Endothelial cell (in vitro differentiated cells): ENCODE data around the gene NETO2. TPM values are rescaled to one million over a fixed set of nuclear protein-coding genes. Genes with fewer than 3 reads are reported as not detected.

Experiments used
- DNase-seq: peaks from one replicate; pipeline ENCODE4 v3.0.0; 2021; ENCODE audit warnings: low spot score
- H3K27ac Mint-ChIP-seq: one replicate; pipeline ENCODE4 v1.8.0; 2021; ENCODE audit warnings: mixed read lengths, inconsistent platforms; ENCODE audit not compliant: unreplicated experiment
- H3K27me3 Mint-ChIP-seq: one replicate; pipeline ENCODE4 v1.8.0; 2021; ENCODE audit warnings: mild to moderate bottlenecking, moderate library complexity, mixed read lengths, inconsistent platforms; ENCODE audit not compliant: unreplicated experiment
- H3K36me3 Mint-ChIP-seq: one replicate; pipeline ENCODE4 v1.8.0; 2021; ENCODE audit warnings: mild to moderate bottlenecking, low read depth, mixed read lengths, inconsistent platforms; ENCODE audit not compliant: unreplicated experiment
- H3K4me1 Mint-ChIP-seq: one replicate; pipeline ENCODE4 v1.8.0; 2021; ENCODE audit warnings: mild to moderate bottlenecking, mixed read lengths, inconsistent platforms; ENCODE audit not compliant: unreplicated experiment
- H3K4me3 Mint-ChIP-seq: one replicate; pipeline ENCODE4 v1.8.0; 2021; ENCODE audit warnings: mild to moderate bottlenecking, mixed read lengths, inconsistent platforms; ENCODE audit not compliant: unreplicated experiment
- H3K9me3 Mint-ChIP-seq: one replicate; pipeline ENCODE4 v1.8.0; 2021; ENCODE audit warnings: mixed read lengths, inconsistent platforms; ENCODE audit not compliant: unreplicated experiment
- total RNA-seq: library from RNA; stranded (reverse); fragmentation: NEBNext Ultra II Directional; extraction: Animal tissue kit (Norgen Biotek cat#: 25700); gene quantifications from one replicate; pipeline ENCODE4 v1.2.1, GENCODE V29; 2021; ENCODE audit not compliant: unreplicated experiment
- TF ChIP-seq, protein P1 (sequence below): fragments of 200-600 bp; sonication (generic); IDR thresholded peaks from one replicate; pipeline ENCODE4 v1.5.0; 2021; ENCODE audit warnings: antibody characterized with exemption; ENCODE audit not compliant: unreplicated experiment

The NETO2 gene
- total RNA-seq, 1 donor from 2014 or later = 20.0 TPM

- H3K27me3 Mint-ChIP-seq = peaks cover 2% of the 10 kb centered on the region
- no peak overlapping the region for H3K27ac Mint-ChIP-seq
- DNase-seq = no peak
- TF ChIP-seq, protein P1, sequence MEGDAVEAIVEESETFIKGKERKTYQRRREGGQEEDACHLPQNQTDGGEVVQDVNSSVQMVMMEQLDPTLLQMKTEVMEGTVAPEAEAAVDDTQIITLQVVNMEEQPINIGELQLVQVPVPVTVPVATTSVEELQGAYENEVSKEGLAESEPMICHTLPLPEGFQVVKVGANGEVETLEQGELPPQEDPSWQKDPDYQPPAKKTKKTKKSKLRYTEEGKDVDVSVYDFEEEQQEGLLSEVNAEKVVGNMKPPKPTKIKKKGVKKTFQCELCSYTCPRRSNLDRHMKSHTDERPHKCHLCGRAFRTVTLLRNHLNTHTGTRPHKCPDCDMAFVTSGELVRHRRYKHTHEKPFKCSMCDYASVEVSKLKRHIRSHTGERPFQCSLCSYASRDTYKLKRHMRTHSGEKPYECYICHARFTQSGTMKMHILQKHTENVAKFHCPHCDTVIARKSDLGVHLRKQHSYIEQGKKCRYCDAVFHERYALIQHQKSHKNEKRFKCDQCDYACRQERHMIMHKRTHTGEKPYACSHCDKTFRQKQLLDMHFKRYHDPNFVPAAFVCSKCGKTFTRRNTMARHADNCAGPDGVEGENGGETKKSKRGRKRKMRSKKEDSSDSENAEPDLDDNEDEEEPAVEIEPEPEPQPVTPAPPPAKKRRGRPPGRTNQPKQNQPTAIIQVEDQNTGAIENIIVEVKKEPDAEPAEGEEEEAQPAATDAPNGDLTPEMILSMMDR = no peak
- peaks cover 8% of the 10 kb centered on the region for H3K9me3 Mint-ChIP-seq
- H3K36me3 Mint-ChIP-seq = peaks cover 31% of the 10 kb centered on the region
- H3K4me3 Mint-ChIP-seq = no peak overlapping the region
- no peaks in the 10 kb centered on the region for H3K4me1 Mint-ChIP-seq
Observed at GRCh38 chr16:47150067-47150466, 6.3 kb upstream of the NETO2 start.

- H3K9me3 Mint-ChIP-seq = no peaks in the 10 kb centered on the region
- no peak for DNase-seq
- TF ChIP-seq, protein P1 = no peak
- H3K4me1 Mint-ChIP-seq = peaks cover 13% of the 10 kb centered on the region
- H3K4me3 Mint-ChIP-seq = peak overlapping the region; percentile 79
- peaks cover 6% of the 10 kb centered on the region for H3K36me3 Mint-ChIP-seq
- no peak overlapping the region for H3K27ac Mint-ChIP-seq
- H3K27me3 Mint-ChIP-seq = peaks cover 17% of the 10 kb centered on the region
Observed at GRCh38 chr16:47144559-47144877, 773 bp upstream of the NETO2 start.

DNA sequence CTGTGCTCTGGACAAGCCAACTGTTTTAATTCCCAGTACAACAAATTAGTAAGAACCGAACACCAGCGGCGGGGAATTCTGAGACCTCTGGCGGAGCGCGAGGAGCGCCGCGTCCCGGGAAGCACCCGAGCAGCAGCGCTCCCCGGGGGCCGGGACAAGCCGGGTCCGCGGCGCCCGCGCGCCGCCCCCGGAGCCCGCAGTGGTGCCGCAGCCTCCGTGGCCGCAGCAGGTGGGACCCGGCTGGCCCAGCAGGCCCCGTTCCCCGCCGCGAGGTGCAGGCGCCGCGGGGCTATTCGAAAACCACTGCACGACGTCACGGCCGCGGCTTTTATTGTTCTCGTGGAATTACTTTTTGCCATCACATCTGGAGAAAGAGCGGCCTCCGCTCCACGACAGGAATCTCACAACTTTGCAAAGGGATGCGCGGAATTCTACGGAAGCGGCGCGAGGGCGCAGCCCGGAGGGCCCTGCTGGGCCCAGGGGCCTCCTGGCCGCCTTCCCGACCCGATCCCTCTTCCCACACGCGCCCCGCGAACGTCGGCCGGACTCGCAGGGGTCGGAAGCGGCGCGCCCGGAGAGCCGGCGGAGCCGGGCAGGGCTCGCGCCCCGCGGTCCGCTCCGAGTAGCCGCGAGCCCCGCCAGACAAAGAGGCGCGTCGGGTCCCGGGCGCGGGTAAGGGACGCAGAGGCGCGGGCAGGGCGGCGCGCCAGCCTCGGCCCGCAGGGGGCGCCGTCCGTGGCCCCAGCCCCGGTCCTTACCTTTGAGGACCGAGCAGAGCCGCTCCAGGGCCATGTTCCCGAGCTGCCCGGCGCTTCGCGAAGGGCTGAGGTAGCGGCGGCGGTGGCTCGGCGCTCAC lies 696 bp downstream of the NETO2 start:
- Mint-ChIP-seq H3K9me3 (no peaks in the 10 kb centered on the region), H3K36me3 (peaks cover 6% of the 10 kb centered on the region), H3K4me3 (peak overlapping the region; percentile 91), H3K27ac (no peak overlapping the region), H3K4me1 (peaks cover 22% of the 10 kb centered on the region), H3K27me3 (peaks cover 17% of the 10 kb centered on the region)
- TF ChIP-seq, protein P1 = peak; percentile 91
- DNase-seq = peak; percentile 86

GRCh38 chr16:47142486-47142820 lies 1.3 kb downstream of the NETO2 start:
- Mint-ChIP-seq H3K27ac (no peak overlapping the region), H3K9me3 (no peaks in the 10 kb centered on the region), H3K4me1 (peaks cover 22% of the 10 kb centered on the region), H3K36me3 (peaks cover 6% of the 10 kb centered on the region), H3K4me3 (peak overlapping the region; percentile 91), H3K27me3 (peaks cover 17% of the 10 kb centered on the region)
- TF ChIP-seq, protein P1 = no peak
- DNase-seq = no peak

DNA sequence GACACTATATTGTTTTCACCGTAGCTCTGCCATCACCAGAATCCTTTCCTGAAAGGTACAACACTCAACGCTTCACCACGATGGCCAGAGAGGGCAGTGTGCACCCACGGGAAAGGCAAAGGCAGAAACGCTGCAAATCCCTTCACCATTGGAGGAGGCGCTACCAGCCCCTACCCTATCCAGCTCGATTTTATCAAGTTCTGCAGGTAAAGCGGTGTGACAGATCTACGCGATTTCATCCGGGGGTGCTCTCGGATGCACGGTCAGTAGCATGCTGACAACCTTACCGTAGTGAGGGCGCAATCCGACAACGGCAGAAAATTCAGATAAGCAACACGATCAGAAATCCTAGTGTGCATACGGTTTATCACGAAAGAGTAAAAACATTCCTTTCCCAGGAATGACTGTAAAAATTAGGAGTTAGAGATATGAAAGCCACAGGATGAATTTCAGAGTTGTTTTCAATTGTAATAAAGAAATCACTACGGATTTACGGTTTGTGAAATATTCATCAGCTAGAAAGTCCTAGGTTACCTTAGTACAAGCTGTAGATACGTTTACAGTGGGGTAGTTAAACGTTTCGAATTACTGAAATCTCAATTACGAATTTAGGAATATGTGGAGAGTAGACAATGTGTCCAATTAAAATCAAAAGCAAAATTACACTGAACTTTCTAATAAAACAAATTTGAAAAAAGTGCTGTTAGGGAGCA lies 1.8 kb downstream of the NETO2 start:
- DNase-seq = peak; percentile 83
- TF ChIP-seq, protein P1 = peak; percentile 72
- H3K27ac Mint-ChIP-seq = no peak overlapping the region
- H3K9me3 Mint-ChIP-seq = no peaks in the 10 kb centered on the region
- peaks cover 17% of the 10 kb centered on the region for H3K27me3 Mint-ChIP-seq
- peak overlapping the region; percentile 91 for H3K4me3 Mint-ChIP-seq
- H3K4me1 Mint-ChIP-seq = peaks cover 22% of the 10 kb centered on the region
- H3K36me3 Mint-ChIP-seq = peaks cover 6% of the 10 kb centered on the region
